ENCODE measurements around the gene CNTNAP2. TPM values are rescaled to one million over a fixed set of nuclear protein-coding genes. Genes with fewer than 3 reads are reported as not detected.

The CNTNAP2 gene
- total RNA-seq, 1 donor from 2014 or later, result 5.4 TPM

DNA sequence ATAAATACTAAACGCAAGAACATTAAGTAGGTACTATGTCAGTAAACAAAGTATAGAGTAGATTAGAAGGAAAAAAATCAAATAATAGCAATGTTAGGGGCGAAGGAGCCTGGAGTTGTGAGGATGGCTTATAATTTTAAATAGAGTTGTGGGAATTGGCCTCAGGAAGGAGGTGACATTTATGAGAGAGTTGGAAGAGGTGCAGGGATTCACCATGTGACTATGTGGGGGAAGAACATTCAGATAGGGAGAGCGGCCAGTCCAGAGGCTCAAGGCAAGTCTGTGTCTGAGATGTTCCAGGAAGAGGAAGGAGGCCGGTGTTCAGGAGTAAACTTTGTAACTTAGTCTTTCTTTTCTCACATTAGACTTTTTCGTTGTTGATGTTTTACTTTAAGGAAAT lies 1695.3 kb downstream of the CNTNAP2 start:
- peaks cover 2% of the 10 kb centered on the region for H3K4me1 Mint-ChIP-seq (ENCODE audit: unreplicated experiment)
- H3K27me3 Mint-ChIP-seq (ENCODE audit: unreplicated experiment), result no peaks in the 10 kb centered on the region
- peaks cover 4% of the 10 kb centered on the region for H3K9me3 Mint-ChIP-seq (ENCODE audit: unreplicated experiment)
- no peak for DNase-seq (ENCODE audit: low spot score)
- H3K27ac Mint-ChIP-seq (ENCODE audit: unreplicated experiment), result no peak overlapping the region
- H3K36me3 Mint-ChIP-seq (ENCODE audit: low read depth, unreplicated experiment), result no peaks in the 10 kb centered on the region
- H3K4me3 Mint-ChIP-seq (ENCODE audit: unreplicated experiment), result no peak overlapping the region
- no peak for TF ChIP-seq CTCF (IDR thresholded peaks at IDR 0.05; ENCODE audit: unreplicated experiment)

DNA sequence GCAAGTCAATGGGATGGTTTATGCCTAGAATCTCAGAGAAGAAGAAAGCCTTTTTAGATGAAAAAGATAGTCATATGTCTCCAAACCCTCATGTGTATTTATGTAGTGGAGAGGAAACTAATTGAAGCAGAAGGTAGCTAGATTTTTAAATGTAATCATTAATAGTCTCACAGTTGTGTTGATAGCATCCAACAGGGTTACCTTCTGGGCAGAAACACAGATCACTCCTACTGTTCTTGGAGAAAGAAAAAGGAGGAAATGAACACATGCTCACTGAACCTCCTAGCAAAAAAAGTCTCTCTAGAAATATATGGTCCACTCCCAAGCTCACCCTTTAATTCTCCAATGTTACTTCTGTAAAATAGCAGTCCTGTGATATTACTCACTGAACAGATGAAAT lies 1696.7 kb downstream of the CNTNAP2 start:
- Mint-ChIP-seq H3K9me3 (ENCODE audit: unreplicated experiment) (peaks cover 4% of the 10 kb centered on the region), H3K4me3 (ENCODE audit: unreplicated experiment) (no peak overlapping the region), H3K27me3 (ENCODE audit: unreplicated experiment) (no peaks in the 10 kb centered on the region), H3K27ac (ENCODE audit: unreplicated experiment) (no peak overlapping the region), H3K4me1 (ENCODE audit: unreplicated experiment) (peaks cover 5% of the 10 kb centered on the region), H3K36me3 (ENCODE audit: low read depth, unreplicated experiment) (no peaks in the 10 kb centered on the region)
- TF ChIP-seq CTCF (IDR thresholded peaks at IDR 0.05; ENCODE audit: unreplicated experiment), result no peak
- no peak for DNase-seq (ENCODE audit: low spot score)

DNA sequence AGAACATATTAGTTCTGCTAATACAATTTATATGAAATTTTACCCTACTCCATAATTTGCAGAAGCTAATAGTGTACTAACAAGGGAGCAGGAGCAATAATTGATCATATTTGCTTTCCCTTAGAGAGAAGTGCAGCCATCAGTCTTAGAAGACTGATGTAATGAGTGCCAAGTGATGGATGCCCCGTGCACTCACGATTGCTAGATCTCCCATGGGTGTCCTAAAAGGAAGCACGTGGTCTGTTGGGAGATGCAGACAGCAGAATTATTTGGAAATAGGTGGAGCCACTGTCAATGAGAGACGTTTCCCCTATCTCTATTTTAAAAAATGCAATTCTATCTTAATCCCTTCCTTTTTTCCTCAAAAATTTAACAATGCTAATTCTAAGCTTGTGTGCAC lies 1701.7 kb downstream of the CNTNAP2 start:
- peaks cover 11% of the 10 kb centered on the region for H3K4me1 Mint-ChIP-seq (ENCODE audit: unreplicated experiment)
- H3K9me3 Mint-ChIP-seq (ENCODE audit: unreplicated experiment), result no peaks in the 10 kb centered on the region
- no peak overlapping the region for H3K27ac Mint-ChIP-seq (ENCODE audit: unreplicated experiment)
- no peak overlapping the region for H3K4me3 Mint-ChIP-seq (ENCODE audit: unreplicated experiment)
- no peak for TF ChIP-seq CTCF (IDR thresholded peaks at IDR 0.05; ENCODE audit: unreplicated experiment)
- no peak for DNase-seq (ENCODE audit: low spot score)
- no peaks in the 10 kb centered on the region for H3K27me3 Mint-ChIP-seq (ENCODE audit: unreplicated experiment)
- H3K36me3 Mint-ChIP-seq (ENCODE audit: low read depth, unreplicated experiment), result no peaks in the 10 kb centered on the region

DNA sequence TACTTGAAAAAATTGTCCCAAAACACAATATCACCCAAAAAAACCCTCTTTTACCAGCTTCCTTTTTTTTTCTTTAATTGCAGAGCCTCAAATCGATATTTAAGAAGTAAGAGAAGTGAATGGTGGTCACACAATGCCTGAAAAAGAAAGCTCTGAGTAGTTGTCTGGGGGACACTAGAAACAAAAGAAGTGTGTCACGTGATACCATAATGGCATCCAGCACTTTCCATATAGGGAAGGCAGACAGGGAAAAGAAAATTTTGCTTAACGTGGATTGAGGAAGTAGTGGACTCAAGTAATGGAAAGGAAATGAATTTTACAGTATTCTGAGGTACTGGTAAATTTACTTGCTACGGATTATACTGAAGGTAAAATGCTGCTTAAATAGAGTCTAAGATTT lies 1708.1 kb downstream of the CNTNAP2 start:
- Mint-ChIP-seq H3K27me3 (ENCODE audit: unreplicated experiment) (no peaks in the 10 kb centered on the region), H3K4me1 (ENCODE audit: unreplicated experiment) (peaks cover 6% of the 10 kb centered on the region), H3K36me3 (ENCODE audit: low read depth, unreplicated experiment) (no peaks in the 10 kb centered on the region), H3K27ac (ENCODE audit: unreplicated experiment) (no peak overlapping the region), H3K9me3 (ENCODE audit: unreplicated experiment) (no peaks in the 10 kb centered on the region), H3K4me3 (ENCODE audit: unreplicated experiment) (no peak overlapping the region)
- no peak for TF ChIP-seq CTCF (IDR thresholded peaks at IDR 0.05; ENCODE audit: unreplicated experiment)
- no peak for DNase-seq (ENCODE audit: low spot score)

GRCh38 chr7:147829016-147829415 lies 1712.4 kb downstream of the CNTNAP2 start:
- no peak for TF ChIP-seq CTCF (IDR thresholded peaks at IDR 0.05; ENCODE audit: unreplicated experiment)
- no peaks in the 10 kb centered on the region for H3K9me3 Mint-ChIP-seq (ENCODE audit: unreplicated experiment)
- H3K27ac Mint-ChIP-seq (ENCODE audit: unreplicated experiment), result no peak overlapping the region
- no peaks in the 10 kb centered on the region for H3K4me1 Mint-ChIP-seq (ENCODE audit: unreplicated experiment)
- no peak for DNase-seq (ENCODE audit: low spot score)
- no peaks in the 10 kb centered on the region for H3K36me3 Mint-ChIP-seq (ENCODE audit: low read depth, unreplicated experiment)
- no peak overlapping the region for H3K4me3 Mint-ChIP-seq (ENCODE audit: unreplicated experiment)
- no peaks in the 10 kb centered on the region for H3K27me3 Mint-ChIP-seq (ENCODE audit: unreplicated experiment)
